GM23248 (cell line): ENCODE measurements around the gene FOXD4L6. TPM values are rescaled to one million over a fixed set of nuclear protein-coding genes. Genes with fewer than 3 reads are reported as not detected.
"Not testable (repeated sequence)": the region's sequence is repeated elsewhere in the genome, so short reads cannot be mapped to it uniquely, and the experiment has no call there.

Source experiments
- DNase-seq: peaks from one replicate; pipeline ENCODE4 v3.0.0-alpha.2; 2015
- H2AFZ ChIP-seq: fragments of 200-600 bp; sonication (generic); 2 replicates; pipeline ENCODE4 v1.6.1; 2016; ENCODE audit warnings: antibody characterized with exemption
- H3F3A ChIP-seq: fragments of 200-600 bp; sonication (generic); 2 replicates; pipeline ENCODE4 v1.6.1; 2016; ENCODE audit warnings: mild to moderate bottlenecking, antibody characterized with exemption, mixed run types; ENCODE audit not compliant: insufficient read depth
- H3K27ac ChIP-seq: fragments of 200-600 bp; sonication (generic); 2 replicates; pipeline ENCODE4 v1.5.1; 2016; ENCODE audit warnings: mild to moderate bottlenecking
- H3K27me3 ChIP-seq: fragments of 200-600 bp; sonication (generic); replicated peaks from 2 replicates; pipeline ENCODE4 v1.6.1; 2016; ENCODE audit warnings: mild to moderate bottlenecking; ENCODE audit not compliant: insufficient read depth
- H3K36me3 ChIP-seq: fragments of 200-600 bp; sonication (generic); 2 replicates; pipeline ENCODE4 v1.6.1; 2016; ENCODE audit warnings: low read depth, mild to moderate bottlenecking
- H3K4me1 ChIP-seq: fragments of 200-600 bp; sonication (generic); 2 replicates; pipeline ENCODE4 v1.6.1; 2016; ENCODE audit warnings: mild to moderate bottlenecking; ENCODE audit not compliant: insufficient read depth
- H3K4me2 ChIP-seq: fragments of 200-600 bp; sonication (generic); one replicate; pipeline ENCODE4 v1.6.1; 2016; ENCODE audit warnings: mild to moderate bottlenecking; ENCODE audit not compliant: unreplicated experiment
- H3K4me3 ChIP-seq: fragments of 200-600 bp; sonication (generic); 2 replicates; pipeline ENCODE4 v1.5.1; 2016; ENCODE audit warnings: mild to moderate bottlenecking
- H3K79me2 ChIP-seq: fragments of 200-600 bp; sonication (generic); 2 replicates; pipeline ENCODE4 v1.6.1; 2016; ENCODE audit warnings: mild to moderate bottlenecking; ENCODE audit not compliant: insufficient read depth
- H3K9ac ChIP-seq: fragments of 200-600 bp; sonication (generic); 2 replicates; pipeline ENCODE4 v1.6.1; 2016; ENCODE audit warnings: mild to moderate bottlenecking
- H3K9me2 ChIP-seq: fragments of 200-600 bp; sonication (generic); 2 replicates; pipeline ENCODE4 v1.6.1; 2016; ENCODE audit warnings: mixed run types, mild to moderate bottlenecking, moderate library complexity; ENCODE audit not compliant: insufficient read depth
- H3K9me3 ChIP-seq: fragments of 200-600 bp; sonication (generic); one replicate; pipeline ENCODE4 v1.6.1; 2017; ENCODE audit warnings: low read depth
- H4K20me1 ChIP-seq: fragments of 200-600 bp; sonication (generic); 2 replicates; pipeline ENCODE4 v1.6.0; 2016; ENCODE audit not compliant: insufficient read depth
- WGBS, 2 experiments: methylation state at CpG; one replicate each; pipeline ENCODE4 v1.1.6; 2015 to 2017; ENCODE audit warnings: low lambda C conversion rate in 2 of 2, low coverage in 1 of 2; ENCODE audit errors: missing lambda C conversion rate in 2 of 2; 5-methylcytosine and 5-hydroxymethylcytosine counted together
- in situ Hi-C: fragments of 300-500 bp; cut with MboI; formaldehyde crosslinking; loops from 2 replicates; pipeline ENCODE4 v1.15.0; 2020
- polyA plus RNA-seq: library from polyadenylated mRNA; unstranded; fragments of >200 nt; fragmentation: Nextera tagmentation; extraction: Ambion mirVana; gene quantifications from 2 replicates; pipeline ENCODE4 v1.2.1, GENCODE V29; 2016
- total RNA-seq: library from RNA; depleted of rRNA; stranded (reverse); fragments of >200 nt; shearing (Covaris generic); gene quantifications from 2 replicates; pipeline ENCODE4 v1.2.3, GENCODE V29; 2014; rRNA removed

FOXD4L6 gene
- total and polyA plus RNA-seq, 2 experiments from 2014 or later: 0.22 TPM; not detected in 1

DNA sequence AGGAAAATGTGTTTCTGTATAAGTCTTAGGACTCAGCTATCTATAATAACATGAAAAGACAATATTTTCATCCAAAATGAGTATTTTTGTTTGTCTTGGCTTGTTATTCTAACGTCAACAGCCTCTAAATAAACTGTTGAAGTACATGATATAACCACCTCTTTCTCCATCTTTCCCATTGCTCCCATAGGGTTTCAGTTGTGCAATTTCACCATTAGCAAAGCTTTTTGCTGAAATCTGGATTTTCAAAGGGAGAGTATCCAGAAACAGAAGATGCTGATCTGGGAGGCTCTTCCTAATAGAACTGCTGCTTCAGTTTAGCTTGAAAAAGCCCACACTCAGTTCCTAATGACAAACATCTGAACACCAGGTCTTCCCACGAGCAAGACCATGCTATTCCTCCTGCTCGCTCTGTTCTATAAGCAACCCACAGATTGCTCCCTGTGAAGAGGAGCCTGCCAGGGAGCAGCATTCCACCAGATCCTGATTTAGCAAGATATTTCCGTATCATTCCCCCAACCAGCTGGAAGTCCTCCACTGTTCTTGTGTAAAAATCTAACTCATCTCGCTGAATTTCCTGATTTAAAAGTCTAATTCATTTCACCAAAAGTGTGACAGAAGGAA is 41.2 kb downstream of the FOXD4L6 start:
- H3K27me3 ChIP-seq: peaks cover 23% of the 10 kb centered on the region; the same call in 1 of the 2 replicates
- H3K4me3 ChIP-seq, H2AFZ ChIP-seq, H3K79me2 ChIP-seq, H3K9ac ChIP-seq, H3K4me1 ChIP-seq, in situ Hi-C loops, H3K9me3 ChIP-seq, H3K4me2 ChIP-seq, H3K36me3 ChIP-seq, H4K20me1 ChIP-seq, H3K9me2 ChIP-seq, H3F3A ChIP-seq, H3K27ac ChIP-seq: not testable (repeated sequence)
- WGBS, 2 experiments: 29 to 31% methylated on average over 5 of the region's 5 CpGs
- peak; percentile 15 for DNase-seq

DNA sequence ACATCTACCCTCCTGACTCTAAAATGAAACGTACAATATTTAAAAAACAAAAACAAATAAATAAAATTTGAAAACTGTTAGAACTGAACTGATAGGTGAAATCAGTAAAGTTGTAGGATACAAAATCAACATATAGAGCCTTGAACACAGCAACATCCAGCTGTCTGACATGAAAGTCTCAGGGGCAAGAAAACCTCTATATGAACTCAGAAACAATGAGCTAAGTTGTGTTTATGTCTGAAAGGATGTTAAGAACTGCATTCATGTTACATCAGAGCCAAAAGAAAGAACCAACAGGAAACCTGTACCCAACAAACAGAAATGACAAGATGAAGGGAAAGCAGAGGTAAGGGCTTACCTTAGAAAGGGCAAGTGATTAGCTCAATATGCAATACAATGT is 41.8 kb downstream of the FOXD4L6 start:
- H3K36me3 ChIP-seq, H3K9me2 ChIP-seq, H3K4me1 ChIP-seq, H3K4me3 ChIP-seq, H3K79me2 ChIP-seq, H2AFZ ChIP-seq, in situ Hi-C loops, H3K27ac ChIP-seq, H3K4me2 ChIP-seq, H3K9ac ChIP-seq, H4K20me1 ChIP-seq, H3F3A ChIP-seq, H3K9me3 ChIP-seq, DNase-seq: not testable (repeated sequence)
- H3K27me3 ChIP-seq: peaks cover 23% of the 10 kb centered on the region; the same call in 1 of the 2 replicates
- WGBS, 2 experiments: 71 to 83% methylated on average over 1 of the region's 1 CpG

DNA sequence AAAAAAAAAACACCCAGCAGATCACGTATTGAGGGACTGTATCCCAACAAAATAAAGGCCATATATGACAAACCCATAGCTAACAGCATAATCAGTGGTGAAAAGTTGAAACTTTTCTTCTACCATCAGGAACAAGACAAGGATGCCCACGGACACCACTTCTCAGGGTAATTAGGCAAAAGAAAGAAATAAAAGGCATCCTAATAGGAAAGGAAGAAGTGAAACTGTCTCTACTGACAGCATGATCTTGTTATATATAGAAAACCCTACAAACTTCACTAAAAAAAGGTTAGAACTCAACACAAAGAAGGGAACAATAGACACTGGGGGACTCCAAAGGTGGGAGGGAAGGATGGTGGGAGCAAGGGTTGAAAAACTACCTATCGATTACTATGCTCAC is 42.3 kb downstream of the FOXD4L6 start:
- 63 to 66% methylated on average over 3 of the region's 3 CpGs for WGBS, 2 experiments

DNA sequence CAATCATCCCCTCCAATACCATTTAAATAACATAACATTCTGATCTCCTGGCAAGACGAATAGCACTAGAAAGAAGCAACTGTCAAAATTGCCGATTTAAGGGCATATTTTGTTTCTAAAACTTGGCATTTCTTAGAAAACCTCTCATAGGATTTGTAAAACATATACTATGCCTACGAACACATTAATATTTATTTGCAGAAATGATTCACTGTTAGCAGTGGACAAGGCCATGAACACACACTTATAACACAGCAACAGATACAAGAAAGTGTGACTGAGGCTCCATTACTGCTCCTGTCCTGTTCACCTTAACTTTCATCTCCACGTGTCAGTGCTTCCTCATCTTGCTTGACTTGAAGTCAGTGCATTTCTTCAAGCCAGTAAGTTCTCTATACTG is 46.1 kb downstream of the FOXD4L6 start:
- H3K27ac ChIP-seq, H3K79me2 ChIP-seq, H3K9ac ChIP-seq, H3K4me3 ChIP-seq, H2AFZ ChIP-seq, H3K4me2 ChIP-seq, in situ Hi-C loops, H3K4me1 ChIP-seq, H3K9me2 ChIP-seq, H3F3A ChIP-seq, H3K9me3 ChIP-seq, H4K20me1 ChIP-seq, H3K36me3 ChIP-seq, DNase-seq: not testable (repeated sequence)
- H3K27me3 ChIP-seq: peaks cover 19% of the 10 kb centered on the region; the same call in 1 of the 2 replicates
- WGBS, 2 experiments: 61% methylated on average over 4 of the region's 4 CpGs

More for the DNA sequence above, 42.3 kb downstream of the FOXD4L6 start:
- H4K20me1 ChIP-seq, H2AFZ ChIP-seq, DNase-seq, H3K36me3 ChIP-seq, H3K4me1 ChIP-seq, H3F3A ChIP-seq, H3K9me3 ChIP-seq, H3K9ac ChIP-seq, H3K27ac ChIP-seq, H3K4me3 ChIP-seq, H3K4me2 ChIP-seq, H3K9me2 ChIP-seq, in situ Hi-C loops, H3K79me2 ChIP-seq: not testable (repeated sequence)
- peaks cover 23% of the 10 kb centered on the region; the same call in 1 of the 2 replicates for H3K27me3 ChIP-seq

DNA sequence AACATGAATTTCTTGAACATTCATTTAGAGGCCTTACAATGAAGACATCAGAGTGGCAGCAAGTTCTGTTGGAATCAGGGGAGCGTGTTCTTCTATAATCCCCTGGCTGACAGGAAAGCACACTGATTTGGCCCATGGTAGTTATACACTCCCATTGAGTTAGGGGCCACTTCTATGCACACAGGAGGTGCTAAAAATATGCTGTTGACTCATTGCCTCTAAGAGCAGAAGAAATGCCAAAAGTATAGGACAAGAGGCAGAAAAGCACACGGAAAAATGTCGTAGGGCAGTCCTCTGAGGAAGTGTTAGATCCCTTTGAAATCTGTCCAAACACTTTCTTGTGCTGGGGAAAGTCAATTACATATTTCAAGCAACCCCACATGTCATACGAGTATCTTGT is 49.0 kb downstream of the FOXD4L6 start:
- in situ Hi-C loops, H3K27me3 ChIP-seq, H3K9ac ChIP-seq, H3K9me3 ChIP-seq, H3K36me3 ChIP-seq, H3K4me2 ChIP-seq, H3K4me3 ChIP-seq, H3K79me2 ChIP-seq, H3K27ac ChIP-seq, H4K20me1 ChIP-seq, H3F3A ChIP-seq, DNase-seq, H2AFZ ChIP-seq, H3K9me2 ChIP-seq: not testable (repeated sequence)
- WGBS, 2 experiments: 87 to 89% methylated on average over 4 of the region's 4 CpGs
- H3K4me1 ChIP-seq: peaks cover 16% of the 10 kb centered on the region

DNA sequence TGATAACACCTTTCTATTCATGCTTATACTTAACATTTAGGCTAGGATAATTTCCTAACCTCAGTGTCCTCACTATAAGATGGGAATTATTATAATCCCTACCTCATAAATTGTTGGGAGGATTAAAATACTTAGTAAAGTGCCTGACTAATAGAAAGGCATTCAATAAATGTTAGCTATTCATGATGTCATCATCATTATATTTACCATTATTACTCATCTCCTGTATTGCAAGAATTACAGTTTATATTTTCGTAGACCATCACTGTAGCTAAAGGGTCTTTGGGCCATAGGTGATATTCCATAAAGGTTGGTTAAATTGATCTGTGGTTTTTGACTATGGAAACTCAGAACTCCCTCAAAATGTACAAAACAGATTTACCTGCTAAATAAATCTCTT is 50.9 kb downstream of the FOXD4L6 start:
- in situ Hi-C loops, H3K9me2 ChIP-seq, H3K9ac ChIP-seq, H4K20me1 ChIP-seq, H3K27me3 ChIP-seq, H3K4me3 ChIP-seq, H3K79me2 ChIP-seq, H3K27ac ChIP-seq, H2AFZ ChIP-seq, H3K36me3 ChIP-seq, H3K9me3 ChIP-seq, H3K4me2 ChIP-seq, H3F3A ChIP-seq: not testable (repeated sequence)
- H3K4me1 ChIP-seq: peaks cover 16% of the 10 kb centered on the region
- 21 to 26% methylated on average over 1 of the region's 1 CpG for WGBS, 2 experiments
- DNase-seq: peak; percentile 51

Other genes starting within 250 kb of the FOXD4L6 start
- gene ZNG1F, start 60.6 kb upstream of the FOXD4L6 start, total RNA-seq: 2.2 and 3.3 TPM in 2 replicates
- 5.7 and 6.0 TPM in 2 replicates for gene ZNG1F, start 60.6 kb upstream of the FOXD4L6 start, polyA plus RNA-seq